ENCODE data around the gene AAGAB.

DNA sequence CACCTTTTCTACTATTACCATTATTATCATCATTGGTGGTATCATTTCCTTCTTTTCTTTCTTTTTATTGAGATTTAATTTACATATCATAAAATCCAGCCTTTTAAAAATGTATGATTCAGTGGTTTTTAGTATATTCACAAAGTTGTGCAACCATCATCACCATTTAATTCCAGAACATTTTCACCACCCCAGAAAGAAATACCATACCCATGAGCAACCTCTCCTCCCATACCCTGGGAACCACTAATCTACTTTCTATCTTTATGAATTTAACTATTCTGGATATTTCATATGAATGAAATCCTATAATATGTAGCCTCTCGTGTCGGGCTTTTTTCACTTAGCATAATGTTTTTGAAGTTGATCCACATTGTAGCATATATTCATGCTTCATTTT is 29.1 kb downstream of the AAGAB start:
- TF ChIP-seq, protein P1, sequence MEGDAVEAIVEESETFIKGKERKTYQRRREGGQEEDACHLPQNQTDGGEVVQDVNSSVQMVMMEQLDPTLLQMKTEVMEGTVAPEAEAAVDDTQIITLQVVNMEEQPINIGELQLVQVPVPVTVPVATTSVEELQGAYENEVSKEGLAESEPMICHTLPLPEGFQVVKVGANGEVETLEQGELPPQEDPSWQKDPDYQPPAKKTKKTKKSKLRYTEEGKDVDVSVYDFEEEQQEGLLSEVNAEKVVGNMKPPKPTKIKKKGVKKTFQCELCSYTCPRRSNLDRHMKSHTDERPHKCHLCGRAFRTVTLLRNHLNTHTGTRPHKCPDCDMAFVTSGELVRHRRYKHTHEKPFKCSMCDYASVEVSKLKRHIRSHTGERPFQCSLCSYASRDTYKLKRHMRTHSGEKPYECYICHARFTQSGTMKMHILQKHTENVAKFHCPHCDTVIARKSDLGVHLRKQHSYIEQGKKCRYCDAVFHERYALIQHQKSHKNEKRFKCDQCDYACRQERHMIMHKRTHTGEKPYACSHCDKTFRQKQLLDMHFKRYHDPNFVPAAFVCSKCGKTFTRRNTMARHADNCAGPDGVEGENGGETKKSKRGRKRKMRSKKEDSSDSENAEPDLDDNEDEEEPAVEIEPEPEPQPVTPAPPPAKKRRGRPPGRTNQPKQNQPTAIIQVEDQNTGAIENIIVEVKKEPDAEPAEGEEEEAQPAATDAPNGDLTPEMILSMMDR (IDR thresholded peaks at IDR 0.05): no peak
- TF ChIP-seq POLR2A (IDR thresholded peaks at IDR 0.05): no peak

Data from gastroesophageal sphincter (tissue), 3 donors.